Endodermal cell (in vitro differentiated cells): ENCODE data around the gene PIK3R5. TPM values are rescaled to one million over a fixed set of nuclear protein-coding genes. Genes with fewer than 3 reads are reported as not detected.

ENCODE experiments used
- DNase-seq: peaks from one replicate; pipeline ENCODE4 v3.0.0-alpha.2; 2017
- H3K27ac ChIP-seq: 2 replicates; pipeline ENCODE4 v1.5.1; 2013; ENCODE audit warnings: mild to moderate bottlenecking, low read depth, low read length, moderate library complexity
- H3K27me3 ChIP-seq: 2 replicates; pipeline ENCODE4 v1.6.1; 2013; ENCODE audit warnings: mild to moderate bottlenecking, low read length, moderate library complexity; ENCODE audit not compliant: insufficient read depth, control insufficient read depth, poor library complexity, severe bottlenecking
- H3K36me3 ChIP-seq: 2 replicates; pipeline ENCODE4 v1.7.0; 2013; ENCODE audit warnings: mild to moderate bottlenecking, low read length, moderate library complexity; ENCODE audit not compliant: control insufficient read depth, insufficient read depth
- H3K4me1 ChIP-seq: one replicate; pipeline ENCODE4 v1.7.0; 2013; ENCODE audit warnings: low read length; ENCODE audit not compliant: control insufficient read depth, insufficient read depth
- H3K4me3 ChIP-seq: 2 replicates; pipeline ENCODE4 v1.5.1; 2013; ENCODE audit warnings: mild to moderate bottlenecking, low read length, moderate library complexity
- H3K9ac ChIP-seq: 2 replicates; pipeline ENCODE4 v1.6.1; 2013; ENCODE audit warnings: mild to moderate bottlenecking, low read length, moderate library complexity; ENCODE audit not compliant: poor library complexity, severe bottlenecking; ENCODE audit errors: extremely low read depth
- H3K9me3 ChIP-seq: 2 replicates; pipeline ENCODE4 v1.6.1; 2013; ENCODE audit warnings: mild to moderate bottlenecking, low read length, moderate library complexity; ENCODE audit not compliant: control insufficient read depth
- H3K27ac Mint-ChIP-seq: 2 replicates; pipeline ENCODE4 v1.8.0; 2020; ENCODE audit warnings: mixed read lengths
- H3K27me3 Mint-ChIP-seq: 2 replicates; pipeline ENCODE4 v1.8.0; 2021; ENCODE audit warnings: mild to moderate bottlenecking, mixed read lengths; ENCODE audit not compliant: insufficient read depth
- H3K36me3 Mint-ChIP-seq: 2 replicates; pipeline ENCODE4 v1.8.0; 2020; ENCODE audit warnings: low read depth, mixed read lengths
- H3K4me1 Mint-ChIP-seq: 2 replicates; pipeline ENCODE4 v1.8.0; 2020; ENCODE audit warnings: mixed read lengths
- H3K4me3 Mint-ChIP-seq: 2 replicates; pipeline ENCODE4 v1.8.0; 2020; ENCODE audit warnings: mild to moderate bottlenecking, moderate library complexity, mixed read lengths
- H3K9me3 Mint-ChIP-seq: 2 replicates; pipeline ENCODE4 v1.8.0; 2020; ENCODE audit warnings: mild to moderate bottlenecking, mixed read lengths
- WGBS, 2 experiments: methylation state at CpG; one replicate each; pipeline versions ENCODE4 v1.1.5 to v1.1.7; 2013; ENCODE audit warnings: missing lambda C conversion rate in 2 of 2, mixed read lengths in 1 of 2; ENCODE audit not compliant: insufficient coverage in 1 of 2, insufficient read length in 1 of 2; 5-methylcytosine and 5-hydroxymethylcytosine counted together
- total RNA-seq, 2 donors: library from RNA; stranded (reverse); fragmentation: NEBNext Ultra II Directional in 1 of 2; extraction: Animal tissue kit (Norgen Biotek cat#: 25700) in 1 of 2; gene quantifications; 2 replicates in 1 of 2; 3 replicates in 1 of 2; pipeline ENCODE4 v1.2.1, GENCODE V29; 2021
- TF ChIP-seq, protein P1 (sequence below): fragments of 200-600 bp; sonication (generic); conservative IDR thresholded peaks from 2 replicates; pipeline ENCODE4 v1.5.0; 2021; ENCODE audit warnings: antibody characterized with exemption, mild to moderate bottlenecking

PIK3R5 gene
- total RNA-seq, 2 donors from 2014 or later, result 10.4 to 37.0 TPM

DNA sequence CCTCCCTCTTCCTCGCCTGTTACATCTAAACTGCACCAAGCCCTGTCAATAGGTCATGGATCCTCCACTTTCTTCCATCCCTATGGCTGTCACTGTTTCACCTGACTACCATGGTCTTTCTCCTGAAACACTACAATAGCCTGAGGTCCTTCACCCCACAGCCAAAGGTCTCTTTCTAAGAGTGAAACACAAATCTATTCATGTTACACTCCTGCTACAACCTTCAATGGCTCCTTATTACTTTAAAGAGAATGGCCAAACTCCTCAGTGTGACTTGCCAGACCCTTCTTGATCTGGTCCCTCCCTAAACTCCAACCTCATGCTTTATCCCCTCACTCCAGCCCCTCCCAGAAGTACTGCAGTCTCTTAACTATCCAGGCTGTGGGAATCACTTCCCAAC, 97.4 kb downstream of the PIK3R5 start:
- H3K9me3 Mint-ChIP-seq, result no peaks in the 10 kb centered on the region
- H3K27me3 Mint-ChIP-seq, result no peaks in the 10 kb centered on the region
- no peaks in the 10 kb centered on the region for H3K9me3 ChIP-seq
- peak; percentile 18 for DNase-seq
- no peaks in the 10 kb centered on the region for H3K36me3 ChIP-seq
- no peak overlapping the region for H3K9ac ChIP-seq
- H3K27ac ChIP-seq, result no peak overlapping the region
- H3K4me3 Mint-ChIP-seq, result no peak overlapping the region
- H3K4me1 ChIP-seq, result peaks cover 8% of the 10 kb centered on the region
- TF ChIP-seq, protein P1, sequence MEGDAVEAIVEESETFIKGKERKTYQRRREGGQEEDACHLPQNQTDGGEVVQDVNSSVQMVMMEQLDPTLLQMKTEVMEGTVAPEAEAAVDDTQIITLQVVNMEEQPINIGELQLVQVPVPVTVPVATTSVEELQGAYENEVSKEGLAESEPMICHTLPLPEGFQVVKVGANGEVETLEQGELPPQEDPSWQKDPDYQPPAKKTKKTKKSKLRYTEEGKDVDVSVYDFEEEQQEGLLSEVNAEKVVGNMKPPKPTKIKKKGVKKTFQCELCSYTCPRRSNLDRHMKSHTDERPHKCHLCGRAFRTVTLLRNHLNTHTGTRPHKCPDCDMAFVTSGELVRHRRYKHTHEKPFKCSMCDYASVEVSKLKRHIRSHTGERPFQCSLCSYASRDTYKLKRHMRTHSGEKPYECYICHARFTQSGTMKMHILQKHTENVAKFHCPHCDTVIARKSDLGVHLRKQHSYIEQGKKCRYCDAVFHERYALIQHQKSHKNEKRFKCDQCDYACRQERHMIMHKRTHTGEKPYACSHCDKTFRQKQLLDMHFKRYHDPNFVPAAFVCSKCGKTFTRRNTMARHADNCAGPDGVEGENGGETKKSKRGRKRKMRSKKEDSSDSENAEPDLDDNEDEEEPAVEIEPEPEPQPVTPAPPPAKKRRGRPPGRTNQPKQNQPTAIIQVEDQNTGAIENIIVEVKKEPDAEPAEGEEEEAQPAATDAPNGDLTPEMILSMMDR, result no peak
- peaks cover 22% of the 10 kb centered on the region for H3K4me1 Mint-ChIP-seq
- peaks cover 9% of the 10 kb centered on the region for H3K36me3 Mint-ChIP-seq
- no peak overlapping the region for H3K4me3 ChIP-seq
- H3K27ac Mint-ChIP-seq, result no peak overlapping the region
- H3K27me3 ChIP-seq, result no peaks in the 10 kb centered on the region
- WGBS, 2 experiments, result 89 to 93% methylated on average over 1 of the region's 1 CpG

DNA sequence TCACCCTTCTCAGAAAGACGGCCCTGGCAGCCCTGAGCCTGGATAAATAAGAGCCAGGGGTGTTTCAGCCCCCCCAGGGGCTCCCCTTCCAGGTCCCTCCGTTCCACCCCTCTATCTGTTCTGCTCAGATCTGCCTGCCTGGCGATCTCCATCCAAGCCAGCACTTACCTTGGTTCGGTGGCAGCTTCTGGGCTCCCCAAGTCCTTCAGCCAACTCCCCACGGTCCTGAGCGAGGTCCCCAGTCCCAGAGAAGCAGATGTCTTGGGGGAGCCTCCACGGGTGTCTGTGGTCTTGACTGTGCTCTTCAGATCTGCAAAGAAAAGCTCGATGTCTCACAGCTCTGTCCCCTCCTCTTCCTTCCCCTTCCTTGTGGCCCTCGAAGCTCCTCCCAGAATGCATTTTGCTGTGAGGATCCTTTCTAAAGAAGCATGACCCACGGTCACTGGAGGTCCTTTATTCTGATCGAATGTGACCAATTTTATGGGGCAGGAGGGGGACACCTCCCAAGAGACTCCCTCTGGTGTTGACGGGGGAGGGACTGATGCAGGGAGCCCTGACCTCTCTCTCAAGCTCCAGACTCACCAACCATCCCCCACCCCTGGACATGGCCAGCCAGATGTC, 98.0 kb downstream of the PIK3R5 start, which contains the start of gene PIK3R6:
Gene PIK3R6 (minus strand): TSS at position 314 of the 621 bp plus-strand sequence. CDS start 17,880 bp downstream, outside the sequence.
- Histone ChIP-seq H3K4me3 (no peak within 1 kb of the TSS), H3K9me3 (no peaks in the 10 kb centered on the region), H3K27ac (no peak within 1 kb of the TSS), H3K9ac (no peak within 1 kb of the TSS), H3K27me3 (no peaks in the 10 kb centered on the region), H3K36me3 (no peaks in the 10 kb centered on the region), H3K4me1 (peaks cover 4% of the 10 kb centered on the region)
- no peak within 1 kb of the TSS for H3K27ac Mint-ChIP-seq
- no peak within 1 kb of the TSS for H3K4me3 Mint-ChIP-seq
- H3K9me3 Mint-ChIP-seq, result no peaks in the 10 kb centered on the region
- H3K27me3 Mint-ChIP-seq, result no peaks in the 10 kb centered on the region
- 88 to 91% methylated on average over 10 to 12 of the region's 12 CpGs for WGBS, 2 experiments
- H3K36me3 Mint-ChIP-seq, result peaks cover 9% of the 10 kb centered on the region
- TF ChIP-seq, protein P1, result no peak
- DNase-seq, result peak; percentile 35
- H3K4me1 Mint-ChIP-seq, result peaks cover 22% of the 10 kb centered on the region

DNA sequence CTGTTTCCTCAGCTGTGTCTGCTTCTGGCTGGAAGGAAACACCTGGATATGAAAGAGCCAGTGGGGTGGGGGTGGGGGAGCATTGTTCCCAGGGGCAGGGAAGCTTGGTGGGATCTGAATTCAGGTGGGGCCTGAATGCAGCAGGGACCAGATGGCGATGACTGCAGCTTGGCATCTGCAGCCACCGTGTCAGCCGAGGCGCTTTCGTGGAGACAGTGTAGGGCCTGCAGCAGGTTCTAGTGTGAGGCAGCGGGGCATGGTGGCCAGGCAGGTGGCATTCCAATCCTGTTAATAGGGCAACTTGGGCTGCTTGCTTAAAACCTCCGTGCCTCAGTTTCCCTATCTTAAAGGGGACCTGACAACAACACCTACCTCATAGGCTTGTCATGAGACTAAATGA, 99.7 kb downstream of the PIK3R5 start:
- H3K4me3 ChIP-seq, result no peak overlapping the region
- peaks cover 14% of the 10 kb centered on the region for H3K4me1 Mint-ChIP-seq
- no peak overlapping the region for H3K27ac Mint-ChIP-seq
- H3K4me1 ChIP-seq, result no peaks in the 10 kb centered on the region
- no peaks in the 10 kb centered on the region for H3K36me3 ChIP-seq
- no peaks in the 10 kb centered on the region for H3K9me3 ChIP-seq
- no peak overlapping the region for H3K9ac ChIP-seq
- peak; percentile 44 for DNase-seq
- H3K4me3 Mint-ChIP-seq, result no peak overlapping the region
- WGBS, 2 experiments, result 94 to 100% methylated on average over 5 to 7 of the region's 7 CpGs
- H3K27ac ChIP-seq, result no peak overlapping the region
- no peaks in the 10 kb centered on the region for H3K27me3 Mint-ChIP-seq
- H3K36me3 Mint-ChIP-seq, result peaks cover 9% of the 10 kb centered on the region
- TF ChIP-seq, protein P1, result no peak
- no peaks in the 10 kb centered on the region for H3K27me3 ChIP-seq
- no peaks in the 10 kb centered on the region for H3K9me3 Mint-ChIP-seq
